RWPE2 (cell line): ENCODE results near the gene CNTNAP2.

ENCODE experiments used
- ATAC-seq: fragments of 200-7000 bp; cut with Tn5 transposase; 3 replicates; pipeline ENCODE4 v1.9.1; 2021; ENCODE audit warnings: low read depth
- DNase-seq: peaks from one replicate; pipeline ENCODE4 v3.0.0-alpha.2; 2020; ENCODE audit warnings: low spot score
- H3K27ac ChIP-seq: fragments of 450-650 bp; 2 replicates; pipeline ENCODE4 v1.5.1; 2017; ENCODE audit warnings: mild to moderate bottlenecking; ENCODE audit not compliant: poor library complexity, severe bottlenecking
- H3K27me3 ChIP-seq: fragments of 250-450 bp; sonication (Bioruptor Pico); 2 replicates; pipeline ENCODE4 v1.5.1; 2021; ENCODE audit warnings: mild to moderate bottlenecking, moderate library complexity; ENCODE audit not compliant: insufficient read depth, poor library complexity, severe bottlenecking
- H3K36me3 ChIP-seq: fragments of 250-450 bp; sonication (Bioruptor Pico); 2 replicates; pipeline ENCODE4 v1.5.1; 2020; ENCODE audit warnings: low read depth, mild to moderate bottlenecking, moderate library complexity
- H3K4me1 ChIP-seq: fragments of 250-450 bp; sonication (Bioruptor Pico); 2 replicates; pipeline ENCODE4 v1.5.1; 2021; ENCODE audit warnings: mild to moderate bottlenecking, moderate library complexity; ENCODE audit not compliant: insufficient read depth, poor library complexity, severe bottlenecking
- H3K4me3 ChIP-seq: fragments of 250-450 bp; sonication (Bioruptor Pico); 2 replicates; pipeline ENCODE4 v1.5.1; 2021; ENCODE audit warnings: mild to moderate bottlenecking, moderate library complexity; ENCODE audit not compliant: severe bottlenecking
- H3K9me3 ChIP-seq: fragments of 250-450 bp; sonication (Bioruptor Pico); 2 replicates; pipeline ENCODE4 v1.5.1; 2021; ENCODE audit warnings: mild to moderate bottlenecking, moderate library complexity; ENCODE audit not compliant: severe bottlenecking
- CTCF ChIP-seq: fragments of 450-650 bp; IDR thresholded peaks from one replicate; pipeline ENCODE4 v1.5.1; 2017; ENCODE audit warnings: mild to moderate bottlenecking, moderate library complexity; ENCODE audit not compliant: poor library complexity, severe bottlenecking

Gene CNTNAP2

GRCh38 chr7:146126767-146127509 is 10.3 kb downstream of the CNTNAP2 start:
- ATAC-seq (no peak), DNase-seq (no peak)
- TF ChIP-seq CTCF, result no peak
- H3K36me3 ChIP-seq, result no peaks in the 10 kb centered on the region
- H3K27ac ChIP-seq, result no peak overlapping the region
- no peaks in the 10 kb centered on the region for H3K27me3 ChIP-seq
- H3K4me3 ChIP-seq, result no peak overlapping the region
- no peaks in the 10 kb centered on the region for H3K4me1 ChIP-seq
- peaks cover 2% of the 10 kb centered on the region for H3K9me3 ChIP-seq

- no peak for ATAC-seq
- H3K4me3 ChIP-seq, result no peak overlapping the region
- no peak for DNase-seq
- H3K27ac ChIP-seq, result no peak overlapping the region
- H3K27me3 ChIP-seq, result no peaks in the 10 kb centered on the region
- H3K4me1 ChIP-seq, result no peaks in the 10 kb centered on the region
- no peaks in the 10 kb centered on the region for H3K36me3 ChIP-seq
- no peak for TF ChIP-seq CTCF
- peaks cover 2% of the 10 kb centered on the region for H3K9me3 ChIP-seq
Measured at GRCh38 chr7:146129296-146129695, 12.7 kb downstream of the CNTNAP2 start.

- Histone ChIP-seq H3K4me3 (no peak overlapping the region), H3K9me3 (no peaks in the 10 kb centered on the region), H3K4me1 (no peaks in the 10 kb centered on the region), H3K36me3 (no peaks in the 10 kb centered on the region), H3K27me3 (no peaks in the 10 kb centered on the region), H3K27ac (no peak overlapping the region)
- TF ChIP-seq CTCF, result no peak
- ATAC-seq (no peak), DNase-seq (no peak)
Measured at GRCh38 chr7:146129997-146130396, 13.4 kb downstream of the CNTNAP2 start.

GRCh38 chr7:146131701-146132100 is 15.1 kb downstream of the CNTNAP2 start:
- Histone ChIP-seq H3K4me3 (no peak overlapping the region), H3K4me1 (no peaks in the 10 kb centered on the region), H3K36me3 (no peaks in the 10 kb centered on the region), H3K9me3 (no peaks in the 10 kb centered on the region), H3K27ac (no peak overlapping the region), H3K27me3 (no peaks in the 10 kb centered on the region)
- DNase-seq (no peak), ATAC-seq (no peak)
- no peak for TF ChIP-seq CTCF

GRCh38 chr7:146136357-146136875 is 19.8 kb downstream of the CNTNAP2 start:
- TF ChIP-seq CTCF, result no peak
- Histone ChIP-seq H3K4me1 (no peaks in the 10 kb centered on the region), H3K9me3 (no peaks in the 10 kb centered on the region), H3K27ac (no peak overlapping the region), H3K36me3 (no peaks in the 10 kb centered on the region), H3K4me3 (no peak overlapping the region), H3K27me3 (no peaks in the 10 kb centered on the region)
- DNase-seq (no peak), ATAC-seq (no peak)
